Measurements from ENCODE around the gene DISC1.
"Not testable (repeated sequence)": the region's sequence is repeated elsewhere in the genome, so short reads cannot be mapped to it uniquely, and the experiment has no call there.

DNA sequence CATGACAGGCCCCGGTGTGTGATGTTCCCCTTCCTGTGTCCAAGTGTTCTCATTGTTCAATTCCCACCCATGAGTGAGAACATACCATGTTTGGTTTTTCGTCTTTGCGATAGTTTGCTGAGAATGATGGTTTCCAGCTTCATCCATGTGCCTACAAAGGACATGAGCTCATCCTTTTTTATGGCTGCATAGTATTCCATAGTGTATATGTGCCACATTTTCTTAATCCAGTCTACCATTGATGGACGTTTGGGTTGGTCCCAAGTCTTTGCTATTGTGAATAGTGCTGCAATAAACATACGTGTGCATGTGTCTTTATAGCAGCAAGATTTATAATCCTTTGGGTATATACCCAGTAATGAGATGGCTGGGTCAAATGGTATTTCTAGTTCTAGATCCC is 343.2 kb downstream of the DISC1 start:
- TF ChIP-seq, protein P1, sequence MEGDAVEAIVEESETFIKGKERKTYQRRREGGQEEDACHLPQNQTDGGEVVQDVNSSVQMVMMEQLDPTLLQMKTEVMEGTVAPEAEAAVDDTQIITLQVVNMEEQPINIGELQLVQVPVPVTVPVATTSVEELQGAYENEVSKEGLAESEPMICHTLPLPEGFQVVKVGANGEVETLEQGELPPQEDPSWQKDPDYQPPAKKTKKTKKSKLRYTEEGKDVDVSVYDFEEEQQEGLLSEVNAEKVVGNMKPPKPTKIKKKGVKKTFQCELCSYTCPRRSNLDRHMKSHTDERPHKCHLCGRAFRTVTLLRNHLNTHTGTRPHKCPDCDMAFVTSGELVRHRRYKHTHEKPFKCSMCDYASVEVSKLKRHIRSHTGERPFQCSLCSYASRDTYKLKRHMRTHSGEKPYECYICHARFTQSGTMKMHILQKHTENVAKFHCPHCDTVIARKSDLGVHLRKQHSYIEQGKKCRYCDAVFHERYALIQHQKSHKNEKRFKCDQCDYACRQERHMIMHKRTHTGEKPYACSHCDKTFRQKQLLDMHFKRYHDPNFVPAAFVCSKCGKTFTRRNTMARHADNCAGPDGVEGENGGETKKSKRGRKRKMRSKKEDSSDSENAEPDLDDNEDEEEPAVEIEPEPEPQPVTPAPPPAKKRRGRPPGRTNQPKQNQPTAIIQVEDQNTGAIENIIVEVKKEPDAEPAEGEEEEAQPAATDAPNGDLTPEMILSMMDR (conservative IDR thresholded peaks at IDR 0.05; ENCODE audit: low read depth in 2 of 2): not testable (repeated sequence)
- TF ChIP-seq POLR2AphosphoS5 (IDR thresholded peaks at IDR 0.05; ENCODE audit: low read depth); JUNB (IDR thresholded peaks at IDR 0.05; ENCODE audit: unreplicated experiment); NANOG (IDR thresholded peaks at IDR 0.05; ENCODE audit: borderline replicate concordance); ZNF331 (CRISPR knock-in tag; IDR thresholded peaks at IDR 0.05; ENCODE audit: low read depth); CREB1 (CRISPR knock-in tag; IDR thresholded peaks at IDR 0.05; ENCODE audit: low read depth); EZH2 (IDR thresholded peaks at IDR 0.05; ENCODE audit: low read depth, unreplicated experiment); EZH2phosphoT487 (IDR thresholded peaks at IDR 0.05; ENCODE audit: unreplicated experiment); ZNF114 (CRISPR knock-in tag; IDR thresholded peaks at IDR 0.05); STAT1 (IDR thresholded peaks at IDR 0.05; ENCODE audit: unreplicated experiment): not testable (repeated sequence)
- TF ChIP-seq, protein P2, sequence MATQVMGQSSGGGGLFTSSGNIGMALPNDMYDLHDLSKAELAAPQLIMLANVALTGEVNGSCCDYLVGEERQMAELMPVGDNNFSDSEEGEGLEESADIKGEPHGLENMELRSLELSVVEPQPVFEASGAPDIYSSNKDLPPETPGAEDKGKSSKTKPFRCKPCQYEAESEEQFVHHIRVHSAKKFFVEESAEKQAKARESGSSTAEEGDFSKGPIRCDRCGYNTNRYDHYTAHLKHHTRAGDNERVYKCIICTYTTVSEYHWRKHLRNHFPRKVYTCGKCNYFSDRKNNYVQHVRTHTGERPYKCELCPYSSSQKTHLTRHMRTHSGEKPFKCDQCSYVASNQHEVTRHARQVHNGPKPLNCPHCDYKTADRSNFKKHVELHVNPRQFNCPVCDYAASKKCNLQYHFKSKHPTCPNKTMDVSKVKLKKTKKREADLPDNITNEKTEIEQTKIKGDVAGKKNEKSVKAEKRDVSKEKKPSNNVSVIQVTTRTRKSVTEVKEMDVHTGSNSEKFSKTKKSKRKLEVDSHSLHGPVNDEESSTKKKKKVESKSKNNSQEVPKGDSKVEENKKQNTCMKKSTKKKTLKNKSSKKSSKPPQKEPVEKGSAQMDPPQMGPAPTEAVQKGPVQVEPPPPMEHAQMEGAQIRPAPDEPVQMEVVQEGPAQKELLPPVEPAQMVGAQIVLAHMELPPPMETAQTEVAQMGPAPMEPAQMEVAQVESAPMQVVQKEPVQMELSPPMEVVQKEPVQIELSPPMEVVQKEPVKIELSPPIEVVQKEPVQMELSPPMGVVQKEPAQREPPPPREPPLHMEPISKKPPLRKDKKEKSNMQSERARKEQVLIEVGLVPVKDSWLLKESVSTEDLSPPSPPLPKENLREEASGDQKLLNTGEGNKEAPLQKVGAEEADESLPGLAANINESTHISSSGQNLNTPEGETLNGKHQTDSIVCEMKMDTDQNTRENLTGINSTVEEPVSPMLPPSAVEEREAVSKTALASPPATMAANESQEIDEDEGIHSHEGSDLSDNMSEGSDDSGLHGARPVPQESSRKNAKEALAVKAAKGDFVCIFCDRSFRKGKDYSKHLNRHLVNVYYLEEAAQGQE (IDR thresholded peaks at IDR 0.05; ENCODE audit: unreplicated experiment): not testable (repeated sequence)
- TF ChIP-seq, protein P3, sequence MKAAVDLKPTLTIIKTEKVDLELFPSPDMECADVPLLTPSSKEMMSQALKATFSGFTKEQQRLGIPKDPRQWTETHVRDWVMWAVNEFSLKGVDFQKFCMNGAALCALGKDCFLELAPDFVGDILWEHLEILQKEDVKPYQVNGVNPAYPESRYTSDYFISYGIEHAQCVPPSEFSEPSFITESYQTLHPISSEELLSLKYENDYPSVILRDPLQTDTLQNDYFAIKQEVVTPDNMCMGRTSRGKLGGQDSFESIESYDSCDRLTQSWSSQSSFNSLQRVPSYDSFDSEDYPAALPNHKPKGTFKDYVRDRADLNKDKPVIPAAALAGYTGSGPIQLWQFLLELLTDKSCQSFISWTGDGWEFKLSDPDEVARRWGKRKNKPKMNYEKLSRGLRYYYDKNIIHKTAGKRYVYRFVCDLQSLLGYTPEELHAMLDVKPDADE (IDR thresholded peaks at IDR 0.05): not testable (repeated sequence)
- TF ChIP-seq, protein P4, sequence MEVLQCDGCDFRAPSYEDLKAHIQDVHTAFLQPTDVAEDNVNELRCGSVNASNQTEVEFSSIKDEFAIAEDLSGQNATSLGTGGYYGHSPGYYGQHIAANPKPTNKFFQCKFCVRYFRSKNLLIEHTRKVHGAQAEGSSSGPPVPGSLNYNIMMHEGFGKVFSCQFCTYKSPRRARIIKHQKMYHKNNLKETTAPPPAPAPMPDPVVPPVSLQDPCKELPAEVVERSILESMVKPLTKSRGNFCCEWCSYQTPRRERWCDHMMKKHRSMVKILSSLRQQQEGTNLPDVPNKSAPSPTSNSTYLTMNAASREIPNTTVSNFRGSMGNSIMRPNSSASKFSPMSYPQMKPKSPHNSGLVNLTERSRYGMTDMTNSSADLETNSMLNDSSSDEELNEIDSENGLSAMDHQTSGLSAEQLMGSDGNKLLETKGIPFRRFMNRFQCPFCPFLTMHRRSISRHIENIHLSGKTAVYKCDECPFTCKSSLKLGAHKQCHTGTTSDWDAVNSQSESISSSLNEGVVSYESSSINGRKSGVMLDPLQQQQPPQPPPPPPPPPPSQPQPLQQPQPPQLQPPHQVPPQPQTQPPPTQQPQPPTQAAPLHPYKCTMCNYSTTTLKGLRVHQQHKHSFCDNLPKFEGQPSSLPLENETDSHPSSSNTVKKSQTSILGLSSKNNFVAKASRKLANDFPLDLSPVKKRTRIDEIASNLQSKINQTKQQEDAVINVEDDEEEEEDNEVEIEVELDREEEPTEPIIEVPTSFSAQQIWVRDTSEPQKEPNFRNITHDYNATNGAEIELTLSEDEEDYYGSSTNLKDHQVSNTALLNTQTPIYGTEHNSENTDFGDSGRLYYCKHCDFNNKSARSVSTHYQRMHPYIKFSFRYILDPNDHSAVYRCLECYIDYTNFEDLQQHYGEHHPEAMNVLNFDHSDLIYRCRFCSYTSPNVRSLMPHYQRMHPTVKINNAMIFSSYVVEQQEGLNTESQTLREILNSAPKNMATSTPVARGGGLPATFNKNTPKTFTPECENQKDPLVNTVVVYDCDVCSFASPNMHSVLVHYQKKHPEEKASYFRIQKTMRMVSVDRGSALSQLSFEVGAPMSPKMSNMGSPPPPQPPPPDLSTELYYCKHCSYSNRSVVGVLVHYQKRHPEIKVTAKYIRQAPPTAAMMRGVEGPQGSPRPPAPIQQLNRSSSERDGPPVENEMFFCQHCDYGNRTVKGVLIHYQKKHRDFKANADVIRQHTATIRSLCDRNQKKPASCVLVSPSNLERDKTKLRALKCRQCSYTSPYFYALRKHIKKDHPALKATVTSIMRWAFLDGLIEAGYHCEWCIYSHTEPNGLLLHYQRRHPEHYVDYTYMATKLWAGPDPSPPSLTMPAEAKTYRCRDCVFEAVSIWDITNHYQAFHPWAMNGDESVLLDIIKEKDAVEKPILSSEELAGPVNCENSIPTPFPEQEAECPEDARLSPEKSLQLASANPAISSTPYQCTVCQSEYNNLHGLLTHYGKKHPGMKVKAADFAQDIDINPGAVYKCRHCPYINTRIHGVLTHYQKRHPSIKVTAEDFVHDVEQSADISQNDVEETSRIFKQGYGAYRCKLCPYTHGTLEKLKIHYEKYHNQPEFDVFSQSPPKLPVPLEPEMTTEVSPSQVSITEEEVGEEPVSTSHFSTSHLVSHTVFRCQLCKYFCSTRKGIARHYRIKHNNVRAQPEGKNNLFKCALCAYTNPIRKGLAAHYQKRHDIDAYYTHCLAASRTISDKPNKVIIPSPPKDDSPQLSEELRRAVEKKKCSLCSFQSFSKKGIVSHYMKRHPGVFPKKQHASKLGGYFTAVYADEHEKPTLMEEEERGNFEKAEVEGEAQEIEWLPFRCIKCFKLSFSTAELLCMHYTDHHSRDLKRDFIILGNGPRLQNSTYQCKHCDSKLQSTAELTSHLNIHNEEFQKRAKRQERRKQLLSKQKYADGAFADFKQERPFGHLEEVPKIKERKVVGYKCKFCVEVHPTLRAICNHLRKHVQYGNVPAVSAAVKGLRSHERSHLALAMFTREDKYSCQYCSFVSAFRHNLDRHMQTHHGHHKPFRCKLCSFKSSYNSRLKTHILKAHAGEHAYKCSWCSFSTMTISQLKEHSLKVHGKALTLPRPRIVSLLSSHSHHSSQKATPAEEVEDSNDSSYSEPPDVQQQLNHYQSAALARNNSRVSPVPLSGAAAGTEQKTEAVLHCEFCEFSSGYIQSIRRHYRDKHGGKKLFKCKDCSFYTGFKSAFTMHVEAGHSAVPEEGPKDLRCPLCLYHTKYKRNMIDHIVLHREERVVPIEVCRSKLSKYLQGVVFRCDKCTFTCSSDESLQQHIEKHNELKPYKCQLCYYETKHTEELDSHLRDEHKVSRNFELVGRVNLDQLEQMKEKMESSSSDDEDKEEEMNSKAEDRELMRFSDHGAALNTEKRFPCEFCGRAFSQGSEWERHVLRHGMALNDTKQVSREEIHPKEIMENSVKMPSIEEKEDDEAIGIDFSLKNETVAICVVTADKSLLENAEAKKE (CRISPR knock-in tag; IDR thresholded peaks at IDR 0.05): not testable (repeated sequence)
